ENCODE results near the gene MYF5.

GRCh38 chr12:80766210-80766609 lies 49.5 kb downstream of the MYF5 start:
- TF ChIP-seq TCF4 (CRISPR knock-in tag; IDR thresholded peaks at IDR 0.05; ENCODE audit: borderline replicate concordance) (no peak), PATZ1 (CRISPR knock-in tag; IDR thresholded peaks at IDR 0.05; ENCODE audit: borderline replicate concordance) (no peak), ZNF565 (CRISPR knock-in tag; conservative IDR thresholded peaks at IDR 0.05; ENCODE audit: low read depth) (no peak), ZC3H10 (CRISPR knock-in tag; IDR thresholded peaks at IDR 0.05) (no peak), ZFP30 (CRISPR knock-in tag; IDR thresholded peaks at IDR 0.05) (no peak), ISL1 (CRISPR knock-in tag; IDR thresholded peaks at IDR 0.05) (no peak)
